ENCODE results near the gene TUBB1.

DNA sequence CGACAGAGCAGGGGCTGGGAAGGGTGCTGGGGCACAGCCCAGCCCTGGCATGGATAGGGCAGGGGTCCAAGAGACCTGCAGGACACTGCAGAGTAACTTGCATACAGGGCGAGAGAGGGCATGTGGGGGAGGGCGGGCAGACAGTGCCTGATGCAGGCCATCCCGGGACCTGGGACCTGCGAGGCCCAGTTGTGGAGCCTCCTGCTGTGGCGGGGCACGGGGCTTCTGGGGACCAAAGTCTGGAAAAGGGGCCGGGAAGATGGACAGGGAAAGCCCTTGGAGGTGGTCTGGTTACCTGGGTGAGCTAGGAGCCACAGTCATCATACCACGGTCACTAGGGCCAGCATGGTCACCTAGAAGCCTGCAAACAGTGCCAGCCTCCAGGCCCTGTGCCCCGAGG is 412 bp upstream of the TUBB1 start:
- TF ChIP-seq, protein P1, sequence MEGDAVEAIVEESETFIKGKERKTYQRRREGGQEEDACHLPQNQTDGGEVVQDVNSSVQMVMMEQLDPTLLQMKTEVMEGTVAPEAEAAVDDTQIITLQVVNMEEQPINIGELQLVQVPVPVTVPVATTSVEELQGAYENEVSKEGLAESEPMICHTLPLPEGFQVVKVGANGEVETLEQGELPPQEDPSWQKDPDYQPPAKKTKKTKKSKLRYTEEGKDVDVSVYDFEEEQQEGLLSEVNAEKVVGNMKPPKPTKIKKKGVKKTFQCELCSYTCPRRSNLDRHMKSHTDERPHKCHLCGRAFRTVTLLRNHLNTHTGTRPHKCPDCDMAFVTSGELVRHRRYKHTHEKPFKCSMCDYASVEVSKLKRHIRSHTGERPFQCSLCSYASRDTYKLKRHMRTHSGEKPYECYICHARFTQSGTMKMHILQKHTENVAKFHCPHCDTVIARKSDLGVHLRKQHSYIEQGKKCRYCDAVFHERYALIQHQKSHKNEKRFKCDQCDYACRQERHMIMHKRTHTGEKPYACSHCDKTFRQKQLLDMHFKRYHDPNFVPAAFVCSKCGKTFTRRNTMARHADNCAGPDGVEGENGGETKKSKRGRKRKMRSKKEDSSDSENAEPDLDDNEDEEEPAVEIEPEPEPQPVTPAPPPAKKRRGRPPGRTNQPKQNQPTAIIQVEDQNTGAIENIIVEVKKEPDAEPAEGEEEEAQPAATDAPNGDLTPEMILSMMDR (IDR thresholded peaks at IDR 0.05; ENCODE audit: insufficient read depth, low read depth, low read length): no peak
- no peak for TF ChIP-seq EZH2 (IDR thresholded peaks at IDR 0.05; ENCODE audit: insufficient read depth, low read length)

Data from astrocyte (in vitro differentiated cells and primary cell).